Smooth muscle cell (in vitro differentiated cells): Measurements from ENCODE around the gene BLID. TPM values are rescaled to one million over a fixed set of nuclear protein-coding genes. Genes with fewer than 3 reads are reported as not detected.

Source experiments
- DNase-seq: peaks from one replicate; lab custom pipeline; 2025; ENCODE audit not compliant: unreplicated experiment; lab: John Stamatoyannopoulos, UW
- H2AFZ ChIP-seq: fragments of 200-600 bp; sonication (generic); 2 replicates; pipeline ENCODE4 v1.6.0; 2016; ENCODE audit warnings: antibody characterized with exemption, low read depth, mild to moderate bottlenecking
- H3F3A ChIP-seq: fragments of 200-600 bp; sonication (generic); 2 replicates; pipeline ENCODE4 v1.6.0; 2017; ENCODE audit warnings: antibody characterized with exemption, low read depth
- H3K27ac ChIP-seq: fragments of 200-600 bp; sonication (generic); 2 replicates; pipeline ENCODE4 v1.5.1; 2016; ENCODE audit warnings: low read depth, mild to moderate bottlenecking
- H3K27me3 ChIP-seq: fragments of 200-600 bp; sonication (generic); 2 replicates; pipeline ENCODE4 v1.6.1; 2016; ENCODE audit warnings: low read depth, mild to moderate bottlenecking
- H3K36me3 ChIP-seq: fragments of 200-600 bp; sonication (generic); 2 replicates; pipeline ENCODE4 v1.5.1; 2016; ENCODE audit warnings: low read depth
- H3K4me1 ChIP-seq: fragments of 200-600 bp; sonication (generic); 2 replicates; pipeline ENCODE4 v1.5.1; 2016; ENCODE audit warnings: low read depth
- H3K4me2 ChIP-seq: fragments of 200-600 bp; sonication (generic); 2 replicates; pipeline ENCODE4 v1.6.0; 2016; ENCODE audit warnings: mild to moderate bottlenecking
- H3K4me3 ChIP-seq: fragments of 200-600 bp; sonication (generic); 2 replicates; pipeline ENCODE4 v1.5.1; 2016; ENCODE audit warnings: mild to moderate bottlenecking
- H3K79me2 ChIP-seq: fragments of 200-600 bp; sonication (generic); 2 replicates; pipeline ENCODE4 v1.6.0; 2016; ENCODE audit warnings: low read depth, mild to moderate bottlenecking
- H3K9ac ChIP-seq: fragments of 200-600 bp; sonication (generic); 2 replicates; pipeline ENCODE4 v1.6.0; 2016; ENCODE audit warnings: low read depth
- H3K9me3 ChIP-seq: fragments of 200-600 bp; sonication (generic); replicated peaks from 2 replicates; pipeline ENCODE4 v1.5.1; 2016; ENCODE audit warnings: low read depth
- H4K20me1 ChIP-seq: fragments of 200-600 bp; sonication (generic); 2 replicates; pipeline ENCODE4 v1.6.0; 2016; ENCODE audit warnings: low read depth
- WGBS: methylation state at CpG from one replicate; pipeline ENCODE4 v1.1.7; 2016; ENCODE audit warnings: low lambda C conversion rate; 5-methylcytosine and 5-hydroxymethylcytosine counted together
- polyA plus RNA-seq: library from polyadenylated mRNA; unstranded; fragments of >200 nt; fragmentation: Nextera tagmentation; extraction: Ambion mirVana; gene quantifications from 2 replicates; pipeline ENCODE4 v1.2.1, GENCODE V29; 2016
- total RNA-seq: library from RNA; depleted of rRNA; stranded (reverse); fragments of >200 nt; gene quantifications from 2 replicates; pipeline ENCODE4 v1.2.3, GENCODE V29; 2014
- TF ChIP-seq, protein P1 (sequence below): fragments of 200-600 bp; sonication (generic); IDR thresholded peaks from 2 replicates; pipeline ENCODE4 v1.5.1; 2017; ENCODE audit warnings: borderline replicate concordance, mild to moderate bottlenecking, antibody characterized with exemption; ENCODE audit not compliant: insufficient read depth, poor library complexity, severe bottlenecking

The BLID gene
- total and polyA plus RNA-seq, 2 experiments from 2014 or later = 0.18 to 4.7 TPM

- TF ChIP-seq, protein P1, sequence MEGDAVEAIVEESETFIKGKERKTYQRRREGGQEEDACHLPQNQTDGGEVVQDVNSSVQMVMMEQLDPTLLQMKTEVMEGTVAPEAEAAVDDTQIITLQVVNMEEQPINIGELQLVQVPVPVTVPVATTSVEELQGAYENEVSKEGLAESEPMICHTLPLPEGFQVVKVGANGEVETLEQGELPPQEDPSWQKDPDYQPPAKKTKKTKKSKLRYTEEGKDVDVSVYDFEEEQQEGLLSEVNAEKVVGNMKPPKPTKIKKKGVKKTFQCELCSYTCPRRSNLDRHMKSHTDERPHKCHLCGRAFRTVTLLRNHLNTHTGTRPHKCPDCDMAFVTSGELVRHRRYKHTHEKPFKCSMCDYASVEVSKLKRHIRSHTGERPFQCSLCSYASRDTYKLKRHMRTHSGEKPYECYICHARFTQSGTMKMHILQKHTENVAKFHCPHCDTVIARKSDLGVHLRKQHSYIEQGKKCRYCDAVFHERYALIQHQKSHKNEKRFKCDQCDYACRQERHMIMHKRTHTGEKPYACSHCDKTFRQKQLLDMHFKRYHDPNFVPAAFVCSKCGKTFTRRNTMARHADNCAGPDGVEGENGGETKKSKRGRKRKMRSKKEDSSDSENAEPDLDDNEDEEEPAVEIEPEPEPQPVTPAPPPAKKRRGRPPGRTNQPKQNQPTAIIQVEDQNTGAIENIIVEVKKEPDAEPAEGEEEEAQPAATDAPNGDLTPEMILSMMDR = no peak
- Histone ChIP-seq H3K9me3 (no peaks in the 10 kb centered on the region), H3K9ac (no peak overlapping the region), H3K27me3 (no peaks in the 10 kb centered on the region), H3K27ac (peak overlapping the region; percentile 0), H3K4me2 (no peak overlapping the region), H3K4me3 (no peak overlapping the region), H2AFZ (no peak overlapping the region), H3K4me1 (no peaks in the 10 kb centered on the region), H3K79me2 (no peaks in the 10 kb centered on the region), H4K20me1 (no peaks in the 10 kb centered on the region), H3K36me3 (no peaks in the 10 kb centered on the region), H3F3A (no peaks in the 10 kb centered on the region)
- DNase-seq = no peak
- WGBS = 70% methylated on average over 10 of the region's 10 CpGs
Measured at GRCh38 chr11:122071709-122072202, 44.3 kb downstream of the BLID start.

GRCh38 chr11:122069707-122070360 lies 46.2 kb downstream of the BLID start:
- Histone ChIP-seq H3K4me2 (peak overlapping the region; percentile 29), H3K4me1 (no peaks in the 10 kb centered on the region), H4K20me1 (no peaks in the 10 kb centered on the region), H3K79me2 (no peaks in the 10 kb centered on the region), H3K27ac (peak overlapping the region; percentile 67), H3K27me3 (no peaks in the 10 kb centered on the region), H3K9me3 (no peaks in the 10 kb centered on the region), H2AFZ (no peak overlapping the region), H3K36me3 (peaks cover 3% of the 10 kb centered on the region), H3F3A (no peaks in the 10 kb centered on the region), H3K9ac (peak overlapping the region; percentile 42), H3K4me3 (no peak overlapping the region)
- TF ChIP-seq, protein P1 = no peak
- DNase-seq = no peak
- 69% methylated on average over 7 of the region's 7 CpGs for WGBS

DNA sequence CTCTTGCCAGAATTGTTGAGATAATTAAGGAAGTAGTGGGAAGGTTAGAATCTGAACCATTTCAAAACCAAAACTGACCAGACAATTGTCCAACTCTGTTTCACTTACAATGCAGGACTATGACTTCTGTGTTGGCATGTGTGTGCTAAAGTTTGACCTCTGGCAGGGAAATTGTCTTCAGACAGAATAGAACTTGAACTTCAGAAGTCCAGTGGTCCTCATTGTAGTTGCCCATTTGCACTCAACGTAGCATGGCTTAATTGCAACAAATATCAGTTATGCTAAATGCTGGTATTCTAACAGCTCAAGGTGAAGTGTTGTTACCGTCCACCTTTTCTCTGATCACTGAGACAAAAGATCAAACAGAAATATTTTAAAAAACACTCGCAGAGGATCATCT lies 47.2 kb downstream of the BLID start:
- Histone ChIP-seq H2AFZ (no peak overlapping the region), H3K4me2 (peak overlapping the region; percentile 77)
- 92% methylated on average over 3 of the region's 3 CpGs for WGBS

More for the DNA sequence above, 47.2 kb downstream of the BLID start:
- Histone ChIP-seq H3K4me3 (peak overlapping the region; percentile 1), H3K27me3 (no peaks in the 10 kb centered on the region), H3K9ac (no peak overlapping the region), H3K9me3 (no peaks in the 10 kb centered on the region), H3K4me1 (no peaks in the 10 kb centered on the region), H3K79me2 (no peaks in the 10 kb centered on the region), H3K36me3 (peaks cover 3% of the 10 kb centered on the region), H3F3A (no peaks in the 10 kb centered on the region), H3K27ac (peak overlapping the region; percentile 67), H4K20me1 (no peaks in the 10 kb centered on the region)
- TF ChIP-seq, protein P1 = no peak
- DNase-seq = no peak
